HepG2 (cell line): ENCODE data around the gene PIGV. TPM values are rescaled to one million over a fixed set of nuclear protein-coding genes. Genes with fewer than 3 reads are reported as not detected.

Experiments
- ATF2 ChIP-seq: sonication (generic); formaldehyde crosslinking; IDR thresholded peaks from 2 replicates; pipeline ENCODE4 v1.4.0; 2020; ENCODE audit warnings: missing genetic modification reagents
- ATF7 ChIP-seq, 2 experiments: fragments of 450-650 bp in 1 of 2; sonication (generic) in 1 of 2; formaldehyde crosslinking in 1 of 2; IDR thresholded peaks; 2 replicates each; pipeline versions ENCODE4 v1.4.0 to v1.6.1; 2016 to 2020; ENCODE audit warnings: antibody characterized with exemption in 1 of 2, mild to moderate bottlenecking in 1 of 2, missing genetic modification reagents in 1 of 2
- E2F1 ChIP-seq: sonication (generic); formaldehyde crosslinking; IDR thresholded peaks from 2 replicates; pipeline ENCODE4 v1.5.0; 2020; ENCODE audit warnings: missing genetic modification reagents
- HIC2 ChIP-seq: sonication (generic); formaldehyde crosslinking; IDR thresholded peaks from 2 replicates; pipeline ENCODE4 v1.9.0; 2022; ENCODE audit warnings: low read depth, missing genetic modification reagents
- NBN ChIP-seq: fragments of 450-650 bp; conservative IDR thresholded peaks from 2 replicates; pipeline ENCODE4 v1.6.1; 2017
- REPIN1 ChIP-seq: sonication (generic); formaldehyde crosslinking; IDR thresholded peaks from 2 replicates; pipeline ENCODE4 v1.8.0; 2022; ENCODE audit warnings: missing genetic modification reagents, low read depth, mild to moderate bottlenecking, borderline replicate concordance
- TRIM24 ChIP-seq: sonication (generic); formaldehyde crosslinking; IDR thresholded peaks from 2 replicates; pipeline ENCODE4 v1.8.0; 2022; ENCODE audit warnings: mild to moderate bottlenecking, missing genetic modification reagents
- TSC22D2 ChIP-seq: sonication (generic); formaldehyde crosslinking; IDR thresholded peaks from 2 replicates; pipeline ENCODE4 v1.5.1; 2020; ENCODE audit warnings: missing genetic modification reagents, mild to moderate bottlenecking, borderline replicate concordance
- YEATS4 ChIP-seq: sonication (generic); formaldehyde crosslinking; IDR thresholded peaks from 2 replicates; pipeline ENCODE4 v1.4.0; 2020; ENCODE audit warnings: missing genetic modification reagents, borderline replicate concordance
- ZBTB25 ChIP-seq: IDR thresholded peaks from 2 replicates; pipeline ENCODE4 v1.6.1; 2018; ENCODE audit warnings: missing genetic modification reagents
- ZBTB37 ChIP-seq: sonication (generic); formaldehyde crosslinking; IDR thresholded peaks from 2 replicates; pipeline ENCODE4 v1.4.0; 2020; ENCODE audit warnings: mild to moderate bottlenecking, missing genetic modification reagents
- ZFYVE20 ChIP-seq: sonication (generic); formaldehyde crosslinking; IDR thresholded peaks from 2 replicates; pipeline ENCODE4 v1.8.0; 2023; ENCODE audit warnings: low read depth, mild to moderate bottlenecking, moderate library complexity, missing genetic modification reagents, borderline replicate concordance
- ZNF547 ChIP-seq: sonication (generic); formaldehyde crosslinking; IDR thresholded peaks from 2 replicates; pipeline ENCODE4 v1.5.1; 2020; ENCODE audit warnings: mild to moderate bottlenecking, missing genetic modification reagents
- ZNF564 ChIP-seq: sonication (generic); formaldehyde crosslinking; IDR thresholded peaks from 2 replicates; pipeline ENCODE4 v1.8.1; 2023; ENCODE audit warnings: mild to moderate bottlenecking, missing genetic modification reagents
- ZNF597 ChIP-seq: sonication (generic); formaldehyde crosslinking; IDR thresholded peaks from 2 replicates; pipeline ENCODE4 v1.5.0; 2020; ENCODE audit warnings: missing genetic modification reagents
- ZNF768 ChIP-seq: sonication (generic); formaldehyde crosslinking; IDR thresholded peaks from 2 replicates; pipeline ENCODE4 v1.4.0; 2020; ENCODE audit warnings: missing genetic modification reagents
- polyA plus RNA-seq, 8 experiments: library from polyadenylated mRNA; depleted of rRNA in 3 of 8; stranded (reverse) in 7 of 8; unstranded in 1 of 8; fragments of >200 nt; fragmentation: Illumina TruSeq in 4 of 8; extraction: Trizol in 4 of 8; gene quantifications; 2 replicates each; pipeline versions ENCODE4 v1.2.1 to v1.2.3, GENCODE V29; 2011 to 2016; ENCODE audit warnings: low read depth in 4 of 8, missing spikeins in 1 of 8, mixed read lengths in 1 of 8; ENCODE audit not compliant: insufficient read depth in 1 of 8
- total RNA-seq, 5 experiments: library from RNA; depleted of rRNA; stranded (reverse); fragments of >200 nt; fragmentation: Illumina TruSeq; extraction: Trizol; gene quantifications; 2 replicates each; pipeline ENCODE4 v1.2.3, GENCODE V29; 2016; ENCODE audit warnings: low read depth in 1 of 5
- TF ChIP-seq, protein P1 (sequence below): sonication (generic); formaldehyde crosslinking; IDR thresholded peaks from 2 replicates; pipeline ENCODE4 v1.4.0; 2020; ENCODE audit warnings: mild to moderate bottlenecking, missing genetic modification reagents

Gene PIGV
- total and polyA plus RNA-seq, 2 of the 13 experiments (the other 11 are each of a cell fraction or from before 2014, with no cell fraction given) = 13.5 to 22.7 TPM

GRCh38 chr1:26771643-26772321, 16.0 kb upstream of the PIGV start (continued):
- no peak for TF ChIP-seq HIC2 (CRISPR knock-in tag)
- no peak for TF ChIP-seq ZNF547
- no peak for TF ChIP-seq REPIN1 (CRISPR knock-in tag)
- TF ChIP-seq E2F1 (CRISPR knock-in tag) = no peak
- no peak for TF ChIP-seq NBN
- no peak for TF ChIP-seq TSC22D2 (CRISPR knock-in tag)
- no peak for TF ChIP-seq ATF2 (CRISPR knock-in tag)
- TF ChIP-seq ZNF597 (CRISPR knock-in tag) = no peak
- TF ChIP-seq ZFYVE20 (CRISPR knock-in tag) = no peak
- no peak for TF ChIP-seq ATF7 (IDR thresholded peaks at IDR 0.05)
- no peak for TF ChIP-seq ATF7 (CRISPR knock-in tag; IDR thresholded peaks at IDR 0.05)
- no peak for TF ChIP-seq ZNF564
- no peak for TF ChIP-seq TRIM24 (CRISPR knock-in tag)
- no peak for TF ChIP-seq ZBTB37
- TF ChIP-seq ZBTB25 (CRISPR knock-in tag) = peak; percentile 31; the same call in 1 of the 2 replicates
- TF ChIP-seq, protein P1, sequence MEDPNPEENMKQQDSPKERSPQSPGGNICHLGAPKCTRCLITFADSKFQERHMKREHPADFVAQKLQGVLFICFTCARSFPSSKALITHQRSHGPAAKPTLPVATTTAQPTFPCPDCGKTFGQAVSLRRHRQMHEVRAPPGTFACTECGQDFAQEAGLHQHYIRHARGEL (CRISPR knock-in tag) = no peak
- TF ChIP-seq YEATS4 = no peak
- TF ChIP-seq ZNF768 = no peak
